ENCODE results near the gene ATXN7L1.

- no peak for TF ChIP-seq EZH2 (optimal IDR thresholded peaks at IDR 0.05; ENCODE audit: low read depth, low read length)
- TF ChIP-seq, protein P1, sequence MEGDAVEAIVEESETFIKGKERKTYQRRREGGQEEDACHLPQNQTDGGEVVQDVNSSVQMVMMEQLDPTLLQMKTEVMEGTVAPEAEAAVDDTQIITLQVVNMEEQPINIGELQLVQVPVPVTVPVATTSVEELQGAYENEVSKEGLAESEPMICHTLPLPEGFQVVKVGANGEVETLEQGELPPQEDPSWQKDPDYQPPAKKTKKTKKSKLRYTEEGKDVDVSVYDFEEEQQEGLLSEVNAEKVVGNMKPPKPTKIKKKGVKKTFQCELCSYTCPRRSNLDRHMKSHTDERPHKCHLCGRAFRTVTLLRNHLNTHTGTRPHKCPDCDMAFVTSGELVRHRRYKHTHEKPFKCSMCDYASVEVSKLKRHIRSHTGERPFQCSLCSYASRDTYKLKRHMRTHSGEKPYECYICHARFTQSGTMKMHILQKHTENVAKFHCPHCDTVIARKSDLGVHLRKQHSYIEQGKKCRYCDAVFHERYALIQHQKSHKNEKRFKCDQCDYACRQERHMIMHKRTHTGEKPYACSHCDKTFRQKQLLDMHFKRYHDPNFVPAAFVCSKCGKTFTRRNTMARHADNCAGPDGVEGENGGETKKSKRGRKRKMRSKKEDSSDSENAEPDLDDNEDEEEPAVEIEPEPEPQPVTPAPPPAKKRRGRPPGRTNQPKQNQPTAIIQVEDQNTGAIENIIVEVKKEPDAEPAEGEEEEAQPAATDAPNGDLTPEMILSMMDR (IDR thresholded peaks at IDR 0.05; ENCODE audit: low read length): no peak
Measured at GRCh38 chr7:105655067-105655466, 221.3 kb downstream of the ATXN7L1 start.

All from MM.1S (cell line).